H9 (cell line): ENCODE results near the gene CHCHD6. TPM values are rescaled to one million over a fixed set of nuclear protein-coding genes. Genes with fewer than 3 reads are reported as not detected.

Experiments used
- DNase-seq: peaks from one replicate; pipeline ENCODE4 v3.0.0-alpha.2; 2017
- H2AFZ ChIP-seq: one replicate; pipeline ENCODE4 v1.6.1; 2013; ENCODE audit warnings: mild to moderate bottlenecking, low read length, control low read depth, moderate library complexity
- H2AK5ac ChIP-seq: 2 replicates; pipeline ENCODE4 v1.6.1; 2013; ENCODE audit warnings: low read length, control low read depth, mixed read lengths; ENCODE audit not compliant: insufficient read length
- H2BK120ac ChIP-seq: one replicate; pipeline ENCODE4 v1.6.1; 2013; ENCODE audit warnings: low read depth, mild to moderate bottlenecking, low read length, control low read depth, inconsistent platforms; ENCODE audit not compliant: poor library complexity, severe bottlenecking
- H2BK12ac ChIP-seq: 2 replicates; pipeline ENCODE4 v1.6.1; 2013; ENCODE audit warnings: low read length, control low read depth, mixed read lengths, low read depth; ENCODE audit not compliant: insufficient read length
- H2BK15ac ChIP-seq: 2 replicates; pipeline ENCODE4 v1.6.1; 2013; ENCODE audit warnings: low read depth, low read length, control low read depth
- H2BK20ac ChIP-seq: one replicate; pipeline ENCODE4 v1.6.1; 2013; ENCODE audit warnings: low read depth, mild to moderate bottlenecking, low read length, control low read depth, inconsistent platforms; ENCODE audit not compliant: poor library complexity, severe bottlenecking
- H2BK5ac ChIP-seq: 2 replicates; pipeline ENCODE4 v1.6.1; 2013; ENCODE audit warnings: low read length, control low read depth, mixed read lengths; ENCODE audit not compliant: insufficient read length
- H3K14ac ChIP-seq: 2 replicates; pipeline ENCODE4 v1.6.1; 2013; ENCODE audit warnings: low read length, control low read depth; ENCODE audit not compliant: insufficient read depth
- H3K18ac ChIP-seq: 2 replicates; pipeline ENCODE4 v1.6.1; 2013; ENCODE audit warnings: low read depth, mild to moderate bottlenecking, mixed read lengths, low read length, control low read depth; ENCODE audit not compliant: insufficient read length
- H3K23ac ChIP-seq: 2 replicates; pipeline ENCODE4 v1.6.1; 2013; ENCODE audit warnings: low read length, control low read depth, mixed read lengths, low read depth; ENCODE audit not compliant: insufficient read length
- H3K23me2 ChIP-seq: 2 replicates; pipeline ENCODE4 v1.6.1; 2013; ENCODE audit warnings: low read depth, mild to moderate bottlenecking, mixed read lengths, low read length, control low read depth; ENCODE audit not compliant: insufficient read length, poor library complexity, severe bottlenecking
- H3K27ac ChIP-seq: 2 replicates; pipeline ENCODE4 v1.5.1; 2013; ENCODE audit warnings: low read length, control low read depth, mixed read lengths, low read depth; ENCODE audit not compliant: insufficient read length
- H3K27me3 ChIP-seq: 2 replicates; pipeline ENCODE4 v1.6.1; 2013; ENCODE audit warnings: low read length, control low read depth, inconsistent platforms; ENCODE audit not compliant: insufficient read depth
- H3K4ac ChIP-seq: 2 replicates; pipeline ENCODE4 v1.6.1; 2013; ENCODE audit warnings: low read depth, mild to moderate bottlenecking, control low read depth, inconsistent platforms, low read length, moderate library complexity
- H3K4me1 ChIP-seq: 2 replicates; pipeline ENCODE4 v1.6.1; 2013; ENCODE audit warnings: low read length, control low read depth, inconsistent platforms; ENCODE audit not compliant: insufficient read depth
- H3K4me2 ChIP-seq: 2 replicates; pipeline ENCODE4 v1.6.1; 2013; ENCODE audit warnings: low read length, control low read depth, mixed read lengths; ENCODE audit not compliant: insufficient read length, insufficient read depth
- H3K56ac ChIP-seq: 2 replicates; pipeline ENCODE4 v1.6.1; 2013; ENCODE audit warnings: low read depth, mild to moderate bottlenecking, mixed read lengths, low read length, control low read depth; ENCODE audit not compliant: insufficient read length
- H3K79me1 ChIP-seq: 2 replicates; pipeline ENCODE4 v1.6.1; 2013; ENCODE audit warnings: low read depth, mild to moderate bottlenecking, moderate library complexity, low read length, control low read depth, inconsistent platforms; ENCODE audit not compliant: insufficient read depth, poor library complexity, severe bottlenecking
- H3K79me2 ChIP-seq: 2 replicates; pipeline ENCODE4 v1.6.1; 2013; ENCODE audit warnings: low read length, control low read depth, inconsistent platforms; ENCODE audit not compliant: insufficient read depth
- H3K9ac ChIP-seq: 2 replicates; pipeline ENCODE4 v1.6.1; 2013; ENCODE audit warnings: low read length, control low read depth, mixed read lengths; ENCODE audit not compliant: insufficient read length; ENCODE audit errors: extremely low read depth
- H3K9me3 ChIP-seq: one replicate; pipeline ENCODE4 v1.6.1; 2013; ENCODE audit warnings: low read depth, low read length, inconsistent platforms; ENCODE audit not compliant: control insufficient read depth
- H3T11ph ChIP-seq: one replicate; pipeline ENCODE4 v1.6.1; 2013; ENCODE audit warnings: mild to moderate bottlenecking, low read length, control low read depth, inconsistent platforms
- H4K20me1 ChIP-seq: one replicate; pipeline ENCODE4 v1.6.1; 2013; ENCODE audit not compliant: control insufficient read depth, insufficient read length, insufficient read depth
- H4K5ac ChIP-seq: 2 replicates; pipeline ENCODE4 v1.6.1; 2013; ENCODE audit warnings: low read depth, mild to moderate bottlenecking, mixed read lengths, low read length, control low read depth; ENCODE audit not compliant: insufficient read length
- H4K8ac ChIP-seq: replicated peaks from 2 replicates; pipeline ENCODE4 v1.6.1; 2013; ENCODE audit warnings: low read length, control low read depth, mixed read lengths, low read depth; ENCODE audit not compliant: insufficient read length
- H4K91ac ChIP-seq: 2 replicates; pipeline ENCODE4 v1.6.1; 2013; ENCODE audit warnings: low read depth, mild to moderate bottlenecking, moderate library complexity, mixed read lengths, low read length, control low read depth; ENCODE audit not compliant: insufficient read length
- H3K27ac Mint-ChIP-seq, 3 experiments: 2 replicates in 2 of 3; 3 replicates in 1 of 3; pipeline ENCODE4 v1.8.0; 2020 to 2021; ENCODE audit warnings: mixed read lengths in 3 of 3, mild to moderate bottlenecking in 1 of 3, moderate library complexity in 1 of 3
- H3K27me3 Mint-ChIP-seq: 2 replicates; pipeline ENCODE4 v1.8.0; 2021; ENCODE audit warnings: low read depth, mild to moderate bottlenecking, moderate library complexity, mixed read lengths
- H3K36me3 Mint-ChIP-seq, 3 experiments: 2 replicates in 2 of 3; 3 replicates in 1 of 3; pipeline ENCODE4 v1.8.0; 2020 to 2021; ENCODE audit warnings: low read depth in 3 of 3, mixed read lengths in 3 of 3; ENCODE audit not compliant: insufficient read depth in 1 of 3
- H3K4me1 Mint-ChIP-seq, 2 experiments: 2 replicates each; pipeline ENCODE4 v1.8.0; 2020; ENCODE audit warnings: mixed read lengths in 2 of 2
- H3K4me3 Mint-ChIP-seq, 2 experiments: 2 replicates in 1 of 2; 3 replicates in 1 of 2; pipeline ENCODE4 v1.8.0; 2020 to 2021; ENCODE audit warnings: mild to moderate bottlenecking in 2 of 2, mixed read lengths in 2 of 2, moderate library complexity in 1 of 2
- H3K9me3 Mint-ChIP-seq, 2 experiments: 2 replicates in 1 of 2; 3 replicates in 1 of 2; pipeline ENCODE4 v1.8.0; 2020; ENCODE audit warnings: mild to moderate bottlenecking in 2 of 2, mixed read lengths in 2 of 2, moderate library complexity in 1 of 2
- CTCF ChIP-seq: fragments of 200-600 bp; sonication (generic); conservative IDR thresholded peaks from 3 replicates; pipeline ENCODE4 v1.8.0; 2021; ENCODE audit warnings: antibody characterized with exemption, mild to moderate bottlenecking
- WGBS: extraction: QIAGEN DNeasy Blood & Tissue Kit; methylation state at CpG from one replicate; pipeline ENCODE4 v1.1.7; 2013; ENCODE audit warnings: missing lambda C conversion rate, low lambda C conversion rate, mixed read lengths; ENCODE audit not compliant: insufficient read length; ENCODE audit errors: extremely low coverage; 5-methylcytosine and 5-hydroxymethylcytosine counted together
- total RNA-seq: library from RNA; stranded (reverse); gene quantifications from 2 replicates; pipeline ENCODE4 v1.2.1, GENCODE V29; 2021

The CHCHD6 gene
- total RNA-seq, 1 experiment from 2014 or later: 34.2 TPM

DNA sequence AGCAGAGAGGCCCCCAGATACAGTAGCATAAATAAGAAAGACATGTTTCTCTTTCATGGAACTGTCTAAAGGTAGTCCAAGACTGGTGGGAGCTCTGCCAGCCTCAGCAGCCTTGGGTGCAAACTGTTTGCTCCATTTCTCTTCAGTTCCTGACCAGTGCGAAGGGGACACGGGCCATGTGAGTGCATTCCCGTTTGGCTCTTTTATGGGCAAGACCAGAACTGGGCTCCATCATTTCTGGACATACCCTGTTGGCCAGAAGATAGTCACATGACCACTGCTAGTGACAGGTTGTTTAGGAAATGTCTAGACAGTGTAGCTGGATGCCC lies 45.5 kb downstream of the CHCHD6 start:
- no peak overlapping the region for H2BK12ac ChIP-seq
- no peak for DNase-seq
- no peak overlapping the region for H3K23ac ChIP-seq
- no peak overlapping the region for H3K18ac ChIP-seq
- H3K4ac ChIP-seq: no peak overlapping the region
- H4K5ac ChIP-seq: no peak overlapping the region
- no peaks in the 10 kb centered on the region for H3K27me3 ChIP-seq
- no peaks in the 10 kb centered on the region for H3K23me2 ChIP-seq
- no peak overlapping the region for H3K4me2 ChIP-seq
- H2AK5ac ChIP-seq: no peak overlapping the region
- no peaks in the 10 kb centered on the region for H4K20me1 ChIP-seq
- TF ChIP-seq CTCF: no peak
- no peak overlapping the region for H4K8ac ChIP-seq
- H2BK20ac ChIP-seq: no peak overlapping the region
- no peak overlapping the region for H3K9ac ChIP-seq
- H2AFZ ChIP-seq: no peak overlapping the region
- no peak overlapping the region for H4K91ac ChIP-seq
- H3K79me2 ChIP-seq: peaks cover 1% of the 10 kb centered on the region; the same call in 1 of the 2 replicates
- no peak overlapping the region for H3K4me3 Mint-ChIP-seq
- H3K79me1 ChIP-seq: no peaks in the 10 kb centered on the region
- WGBS: no CpG with 5 or more reads among the region's 3 CpGs
- H3K27ac Mint-ChIP-seq: no peak overlapping the region; a peak in 1 of 7 replicates
- H3T11ph ChIP-seq: no peak overlapping the region
- no peaks in the 10 kb centered on the region for H3K9me3 ChIP-seq
- no peaks in the 10 kb centered on the region for H3K9me3 Mint-ChIP-seq
- no peak overlapping the region for H3K14ac ChIP-seq
- H3K36me3 Mint-ChIP-seq: peaks cover 0 to 8% (median 7%) of the 10 kb centered on the region in 3 experiments; a peak in 4 of 7 replicates
- peaks cover 34 to 39% of the 10 kb centered on the region in 2 experiments for H3K4me1 Mint-ChIP-seq
- no peak overlapping the region for H2BK15ac ChIP-seq
- no peak overlapping the region for H3K56ac ChIP-seq
- H3K27me3 Mint-ChIP-seq: no peaks in the 10 kb centered on the region
- no peak overlapping the region for H3K27ac ChIP-seq
- no peak overlapping the region for H2BK120ac ChIP-seq
- H2BK5ac ChIP-seq: no peak overlapping the region
- H3K4me1 ChIP-seq: peaks cover 5% of the 10 kb centered on the region; the same call in 1 of the 2 replicates
